Embryonic facial prominence (tissue), 1 donor: ENCODE measurements around the gene BLVRB.
"Not testable (repeated sequence)": the region's sequence is repeated elsewhere in the genome, so short reads cannot be mapped to it uniquely, and the experiment has no call there.

Source experiments
- DNase-seq: peaks from one replicate; pipeline ENCODE4 v3.0.0-alpha.2; 2016; ENCODE audit errors: extremely low spot score

BLVRB gene

GRCh38 chr19:40486017-40486416, 20.5 kb upstream of the BLVRB start:
- no peak for DNase-seq

GRCh38 chr19:40475878-40476644, 10.5 kb upstream of the BLVRB start:
- DNase-seq: not testable (repeated sequence)

GRCh38 chr19:40474737-40475136, 9.2 kb upstream of the BLVRB start:
- no peak for DNase-seq

- no peak for DNase-seq
These were observed 7.0 kb upstream of the BLVRB start for GRCh38 chr19:40472516-40472915.

GRCh38 chr19:40471111-40471510, 5.6 kb upstream of the BLVRB start:
- no peak for DNase-seq

- DNase-seq: no peak
These were observed 3.5 kb upstream of the BLVRB start for GRCh38 chr19:40469011-40469410.

- DNase-seq: no peak
These were observed 1.6 kb upstream of the BLVRB start, which contains the start of gene SPTBN4 for GRCh38 chr19:40466985-40467734. Gene SPTBN4 (plus strand): TSS chr19:40467001. CDS start chr19:40472622, 5,621 bp downstream.

- DNase-seq: peak; percentile 21
These were observed 857 bp upstream of the BLVRB start for GRCh38 chr19:40466219-40466984.

- no peak for DNase-seq
These were observed 454 bp downstream of the BLVRB start for GRCh38 chr19:40465025-40465556.

- DNase-seq: peak; percentile 52
These were observed 1.2 kb downstream of the BLVRB start for GRCh38 chr19:40464059-40465024.

- DNase-seq: not testable (repeated sequence)
These were observed 1.9 kb downstream of the BLVRB start for GRCh38 chr19:40463587-40464037.

GRCh38 chr19:40461669-40462221, 3.8 kb downstream of the BLVRB start:
- no peak for DNase-seq

GRCh38 chr19:40460185-40460584, 5.4 kb downstream of the BLVRB start:
- DNase-seq: no peak

GRCh38 chr19:40458597-40458974, 7.0 kb downstream of the BLVRB start:
- no peak for DNase-seq

- no peak for DNase-seq
These were observed 7.5 kb downstream of the BLVRB start for GRCh38 chr19:40457953-40458596.

- no peak for DNase-seq
These were observed 8.5 kb downstream of the BLVRB start for GRCh38 chr19:40457048-40457447.

GRCh38 chr19:40453943-40454342, 11.6 kb downstream of the BLVRB start:
- not testable (repeated sequence) for DNase-seq

GRCh38 chr19:40453151-40453735, 12.3 kb downstream of the BLVRB start:
- DNase-seq: no peak

GRCh38 chr19:40452016-40452415, 13.5 kb downstream of the BLVRB start:
- DNase-seq: no peak

- no peak for DNase-seq
These were observed 14.9 kb downstream of the BLVRB start for GRCh38 chr19:40450664-40451063.
